GM18858 (cell line): ENCODE measurements around the gene CEP43.

ENCODE experiments used
- ATAC-seq: cut with Tn5 transposase; IDR thresholded peaks from one replicate; pipeline ENCODE4 v1.9.1; 2021; ENCODE audit not compliant: unreplicated experiment

Gene CEP43

DNA sequence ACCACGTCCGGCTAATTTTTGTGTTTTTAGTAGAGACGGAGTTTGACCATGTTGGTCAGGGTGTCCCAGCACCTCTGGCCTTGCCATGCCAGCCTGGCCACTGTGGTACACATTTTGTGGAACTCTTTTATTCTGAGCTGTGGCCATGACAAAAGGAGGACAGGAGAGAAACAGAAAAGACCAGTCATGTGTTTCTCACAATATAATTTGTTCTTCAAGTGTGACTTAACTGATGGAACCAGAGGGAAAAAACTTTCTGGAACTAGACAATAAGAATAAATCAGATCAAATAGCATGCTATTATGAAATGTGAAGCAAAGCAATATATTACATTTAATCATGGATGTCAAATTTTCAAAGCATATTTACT lies 38.6 kb upstream of the CEP43 start:
- ATAC-seq = no peak

DNA sequence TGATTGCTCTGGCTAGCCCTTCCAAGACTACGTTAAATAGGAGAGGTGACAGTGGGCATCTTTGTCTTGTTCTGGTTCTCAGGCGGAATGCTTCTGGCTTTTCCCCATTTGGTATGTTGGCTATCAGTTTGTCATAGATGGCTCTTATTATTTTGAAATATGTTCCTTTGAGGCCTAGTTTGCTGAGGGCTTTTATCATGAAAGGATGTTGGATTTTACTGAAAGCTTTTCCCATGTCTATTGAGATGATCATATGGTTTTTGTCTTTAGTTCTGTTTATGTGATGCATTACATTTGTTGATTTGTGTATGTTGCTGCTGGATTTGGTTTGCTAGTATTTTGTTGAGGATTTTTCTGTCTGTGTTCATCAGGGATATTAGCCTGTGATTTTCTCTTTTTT lies 32.9 kb upstream of the CEP43 start:
- no peak for ATAC-seq

DNA sequence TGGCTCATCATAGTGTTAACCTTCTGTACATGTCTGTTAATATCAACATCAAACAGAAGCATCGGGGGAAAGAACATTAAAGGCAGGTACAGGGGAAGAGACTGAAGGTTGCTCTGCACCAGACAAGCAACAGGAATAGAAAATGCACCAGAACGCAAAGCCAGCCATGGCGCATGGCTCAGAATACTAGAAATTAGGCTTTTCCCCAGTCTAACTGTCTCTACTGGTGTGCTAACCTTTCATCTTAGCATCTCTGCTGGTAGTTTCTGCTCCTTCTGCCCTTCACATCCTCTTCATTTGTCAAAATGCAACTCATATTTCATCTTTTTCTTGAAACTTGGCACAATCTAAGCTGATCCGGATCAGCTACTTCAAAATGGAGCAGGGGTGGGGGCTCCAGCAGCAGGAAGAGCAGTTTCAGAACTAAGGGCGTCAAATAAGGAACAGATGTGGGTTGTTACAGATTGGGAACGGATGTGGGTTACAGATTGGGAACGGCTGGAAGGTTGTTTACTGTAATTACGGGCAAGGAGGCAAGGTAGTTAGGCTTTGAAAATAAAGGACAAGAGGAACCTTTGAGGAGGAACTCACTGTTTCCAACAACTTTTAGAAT lies 29.7 kb upstream of the CEP43 start:
- ATAC-seq = no peak

DNA sequence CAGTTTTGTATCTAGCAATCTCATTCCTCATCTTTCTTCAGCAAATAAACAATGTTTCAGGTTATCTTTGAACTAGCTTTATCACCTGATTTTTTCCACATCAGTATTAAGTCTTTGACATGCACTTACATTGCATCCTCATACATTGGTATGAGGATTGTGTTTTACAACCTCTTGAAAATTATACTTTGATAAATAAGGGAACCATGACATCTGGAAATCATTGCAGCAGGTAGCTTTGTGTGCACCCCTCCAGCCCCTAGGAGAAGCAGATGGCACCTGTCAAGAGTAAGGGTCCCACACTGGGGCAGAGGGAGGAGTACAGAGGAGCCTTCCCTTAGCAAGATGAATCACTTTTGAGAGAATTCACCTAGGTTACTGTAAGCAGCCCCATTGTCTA lies 29.1 kb upstream of the CEP43 start:
- ATAC-seq = no peak

DNA sequence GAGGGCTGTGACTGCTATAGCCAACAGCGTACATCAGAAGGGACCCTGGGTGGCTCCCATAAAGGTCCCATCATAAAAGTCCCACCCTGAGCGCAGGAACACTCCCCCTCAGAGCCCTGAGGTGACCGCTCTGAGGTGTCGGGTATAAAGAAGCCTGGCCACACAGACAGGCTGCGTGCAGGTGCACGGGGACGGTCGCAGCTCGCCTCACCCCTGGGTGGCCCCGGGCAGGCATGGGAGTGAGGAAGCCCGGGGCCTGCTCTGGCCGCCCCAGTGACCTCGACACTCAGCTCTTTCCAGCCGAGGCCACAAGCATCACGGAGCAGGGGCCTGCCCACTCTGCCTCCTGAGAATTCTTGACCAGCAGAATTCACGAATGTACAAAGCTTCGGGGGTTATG lies 28.4 kb upstream of the CEP43 start:
- ATAC-seq = no peak

DNA sequence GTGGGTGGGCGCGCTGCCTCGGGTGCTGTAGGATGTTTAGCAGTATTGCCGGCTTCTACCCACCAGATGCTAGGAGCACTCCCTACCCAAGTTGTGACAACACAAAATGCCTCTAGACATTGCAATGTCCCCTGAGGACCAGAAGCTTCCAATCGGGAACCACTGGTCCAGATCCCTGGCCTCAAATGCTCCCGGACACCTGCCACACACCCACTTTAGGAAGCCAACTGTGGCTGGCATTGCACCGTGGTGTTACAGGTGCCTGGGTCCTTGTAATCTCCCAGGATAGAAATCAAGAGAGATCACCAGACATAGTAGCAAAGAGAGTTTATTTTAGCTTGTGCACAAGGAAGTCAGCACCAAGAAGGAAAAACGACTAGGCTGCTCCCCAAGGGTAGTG lies 27.9 kb upstream of the CEP43 start:
- no peak for ATAC-seq

DNA sequence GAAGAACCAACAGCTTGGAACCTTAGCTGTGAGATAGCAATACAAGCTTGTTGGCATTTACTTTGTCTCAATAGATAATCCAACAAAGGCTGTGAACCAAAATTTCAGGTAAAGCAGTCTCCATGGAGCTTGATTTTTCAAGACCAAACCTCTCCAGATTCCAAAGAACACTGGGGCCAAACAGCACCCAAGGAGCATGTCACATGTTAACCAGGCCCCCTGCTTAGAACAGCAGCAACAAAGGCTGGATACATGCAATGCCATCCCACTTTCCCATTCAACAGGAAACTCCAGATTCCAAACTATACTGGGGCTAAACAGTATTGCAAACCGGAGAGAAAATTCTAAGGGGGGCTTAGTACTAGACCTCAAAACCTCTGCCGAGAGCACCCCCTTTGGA lies 27.1 kb upstream of the CEP43 start:
- no peak for ATAC-seq

DNA sequence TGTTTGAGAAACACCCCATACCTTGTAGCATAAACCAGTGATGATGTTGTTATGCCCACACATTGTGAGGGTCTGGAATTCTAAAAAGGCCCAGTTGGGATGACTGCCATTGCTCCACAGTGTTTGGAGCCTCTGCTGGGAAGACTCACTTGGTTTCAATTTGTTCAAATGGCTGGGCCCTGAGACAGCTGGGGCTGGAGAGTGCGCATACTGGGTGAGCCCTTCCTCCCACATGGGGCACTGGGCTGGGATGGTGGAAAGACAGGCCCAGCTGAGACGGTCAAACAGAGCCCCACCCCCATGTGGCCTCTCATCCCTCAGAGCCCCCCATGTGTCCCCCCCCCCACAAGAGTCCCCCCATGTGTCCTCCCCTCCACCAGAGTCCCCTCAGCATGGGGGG lies 22.6 kb upstream of the CEP43 start:
- no peak for ATAC-seq

DNA sequence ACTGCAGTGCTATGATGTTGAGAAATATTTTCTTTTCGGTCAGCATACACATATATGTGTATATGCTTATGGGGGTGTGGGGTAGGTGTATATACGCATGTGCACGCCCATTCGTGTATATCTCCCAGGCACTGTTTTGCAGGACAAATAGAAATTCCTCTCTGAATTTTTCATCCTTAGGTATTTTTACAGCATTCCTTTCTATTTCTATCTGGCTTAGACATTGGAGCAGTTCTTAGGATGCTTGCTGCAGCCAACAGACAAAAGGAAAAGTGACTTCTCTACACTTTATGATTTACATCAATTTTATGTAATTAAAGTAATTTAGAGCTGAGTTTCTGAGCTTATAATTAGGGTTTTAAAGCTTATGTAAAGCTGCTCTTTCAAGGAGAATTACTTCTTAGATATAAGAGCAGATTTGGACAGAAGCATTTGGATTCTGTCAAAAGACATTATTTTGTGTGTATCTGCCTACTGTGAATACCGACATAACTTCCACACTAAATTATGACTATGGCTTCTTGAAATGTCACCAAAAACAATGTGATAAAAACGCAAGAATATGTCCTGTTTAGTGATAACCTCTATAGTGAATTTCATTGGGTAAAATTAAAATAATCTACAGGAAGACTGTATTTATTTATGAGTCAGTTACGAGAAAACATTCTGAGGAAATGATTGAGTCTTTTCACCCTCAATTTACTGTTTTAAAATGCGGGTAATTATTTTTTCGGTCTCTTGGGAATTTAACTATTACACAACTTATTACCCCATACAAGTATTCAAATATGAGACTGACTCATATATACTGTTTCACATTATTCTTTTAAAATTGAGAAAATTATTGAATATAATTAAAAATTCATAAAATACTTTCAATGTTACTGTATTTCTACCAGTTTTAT lies 21.3 kb upstream of the CEP43 start:
- ATAC-seq = no peak

DNA sequence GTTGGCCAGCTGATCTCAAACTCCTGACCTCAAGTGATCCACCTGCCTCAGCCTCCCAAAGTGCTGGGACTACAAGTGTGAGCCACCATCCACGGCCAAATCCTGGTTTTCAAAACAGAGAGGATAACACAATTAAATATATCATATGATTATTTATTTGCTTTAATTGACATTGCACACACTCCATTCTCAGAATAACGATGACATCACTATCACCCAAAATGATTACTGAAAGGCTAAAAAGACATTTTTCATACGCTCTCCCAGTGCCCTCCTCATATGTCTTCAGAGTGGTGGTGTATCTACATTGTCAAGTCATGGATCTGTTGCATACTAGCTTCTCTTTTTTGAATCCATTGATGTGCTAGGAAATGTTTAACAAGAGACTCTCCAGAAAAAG lies 18.5 kb upstream of the CEP43 start:
- no peak for ATAC-seq

DNA sequence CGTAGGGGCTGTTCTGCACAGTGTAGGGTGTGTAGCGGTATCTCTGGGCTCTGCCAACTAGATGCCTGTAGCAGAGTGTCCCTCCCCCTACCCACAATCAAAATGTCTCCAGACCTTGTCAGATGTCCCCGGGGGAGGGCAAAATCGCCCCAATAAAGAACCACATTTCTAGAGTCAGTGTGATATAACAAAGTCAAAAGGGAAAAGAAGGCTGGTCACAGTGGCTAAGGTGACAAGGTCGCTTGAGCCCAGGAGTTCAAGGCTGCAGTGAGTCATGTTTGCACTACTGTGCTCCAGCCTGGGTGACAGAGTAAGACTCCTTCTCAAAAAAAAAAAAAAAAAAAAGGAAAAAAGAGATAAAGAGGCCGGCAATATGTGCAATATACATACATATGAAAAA lies 11.7 kb upstream of the CEP43 start:
- ATAC-seq = no peak

DNA sequence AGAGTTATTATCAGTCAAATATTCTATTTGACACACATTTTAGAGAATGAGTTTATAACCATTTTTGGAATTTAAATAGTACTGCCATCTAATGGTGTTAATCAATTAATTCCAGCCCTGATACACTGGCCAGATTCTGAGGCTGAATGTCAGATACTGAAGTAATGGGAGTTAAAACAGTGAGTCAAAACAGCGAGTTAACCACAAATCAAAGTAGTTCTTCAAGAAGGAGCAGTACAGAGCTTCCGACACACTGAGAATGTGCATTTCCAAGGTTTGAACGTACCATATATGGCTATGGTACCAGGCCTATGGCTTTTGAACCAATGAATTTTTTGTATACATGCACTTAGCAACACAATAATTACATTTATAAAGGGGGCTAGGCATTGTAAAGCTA lies 11.3 kb upstream of the CEP43 start:
- ATAC-seq = no peak

DNA sequence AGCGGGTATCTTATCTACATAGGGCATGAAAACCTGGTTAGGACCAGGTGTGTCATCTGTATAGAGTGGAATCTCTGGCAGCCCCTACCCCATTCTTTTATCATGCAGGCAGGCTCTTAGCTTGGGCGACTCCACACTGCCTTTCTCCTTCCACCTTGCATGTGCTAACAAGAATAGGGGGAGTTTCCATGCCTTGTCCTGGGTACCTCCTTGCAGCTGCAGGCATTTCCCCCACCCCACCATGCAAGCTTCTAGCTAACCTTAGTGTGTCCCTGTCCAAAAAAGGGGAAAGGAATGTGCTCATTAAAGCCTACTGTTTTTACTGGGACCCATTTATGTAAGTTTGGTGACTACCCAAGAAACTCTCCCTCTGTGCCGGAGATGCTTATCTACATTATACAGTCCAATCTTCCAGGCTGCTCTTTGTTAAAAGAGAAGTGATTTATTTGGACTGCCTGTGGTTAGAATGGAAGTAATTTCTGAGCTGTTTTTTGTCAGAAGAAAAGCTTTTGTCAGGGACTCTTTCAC lies 10.5 kb upstream of the CEP43 start:
- no peak for ATAC-seq

DNA sequence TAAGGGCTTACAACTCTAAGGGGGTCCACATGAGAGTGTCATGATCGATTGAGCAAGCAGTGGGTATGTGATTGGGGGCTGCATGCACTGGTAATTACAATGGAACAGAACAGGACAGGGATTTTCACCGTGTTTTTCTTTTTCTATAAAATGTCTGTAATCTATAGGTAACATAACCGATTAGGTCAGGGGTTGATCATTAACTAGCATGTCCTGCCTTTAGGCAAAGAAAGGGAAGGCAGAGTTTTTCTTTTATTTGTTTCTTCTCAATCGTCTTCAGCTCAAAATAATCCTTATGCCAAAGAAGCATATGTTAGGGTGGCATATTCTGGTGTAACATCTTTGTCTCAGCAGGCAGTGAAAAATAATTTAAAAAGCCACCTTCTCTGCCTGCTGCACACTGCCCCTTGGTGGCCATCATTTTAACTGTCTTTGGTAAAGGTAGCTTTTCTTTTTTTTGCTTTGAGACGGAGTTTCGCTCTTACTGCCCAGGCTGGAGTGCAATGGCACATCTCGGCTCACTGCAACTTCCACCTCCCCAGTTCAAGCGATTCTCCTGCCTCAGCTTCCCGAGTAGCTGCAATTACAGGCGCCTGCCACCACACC lies 9.7 kb upstream of the CEP43 start:
- ATAC-seq = peak; percentile 89

DNA sequence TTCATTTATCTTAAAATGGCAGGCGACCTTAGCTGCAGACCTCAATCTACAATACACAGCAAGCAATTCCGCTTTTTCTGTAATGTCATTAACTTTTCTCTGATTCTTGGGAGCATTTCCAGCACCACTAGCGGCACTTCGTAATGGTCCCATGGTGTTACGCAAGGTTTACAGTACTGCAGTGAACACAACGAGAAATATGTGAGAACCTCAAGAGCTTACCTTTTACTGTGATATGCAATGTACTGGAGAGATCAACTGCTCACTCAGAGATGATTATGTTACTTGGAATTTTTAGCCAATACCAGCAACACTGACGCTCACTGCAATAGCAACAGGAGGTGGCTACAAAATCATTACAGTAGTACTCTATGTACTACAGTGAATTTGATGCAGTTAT lies 2.8 kb upstream of the CEP43 start:
- no peak for ATAC-seq

DNA sequence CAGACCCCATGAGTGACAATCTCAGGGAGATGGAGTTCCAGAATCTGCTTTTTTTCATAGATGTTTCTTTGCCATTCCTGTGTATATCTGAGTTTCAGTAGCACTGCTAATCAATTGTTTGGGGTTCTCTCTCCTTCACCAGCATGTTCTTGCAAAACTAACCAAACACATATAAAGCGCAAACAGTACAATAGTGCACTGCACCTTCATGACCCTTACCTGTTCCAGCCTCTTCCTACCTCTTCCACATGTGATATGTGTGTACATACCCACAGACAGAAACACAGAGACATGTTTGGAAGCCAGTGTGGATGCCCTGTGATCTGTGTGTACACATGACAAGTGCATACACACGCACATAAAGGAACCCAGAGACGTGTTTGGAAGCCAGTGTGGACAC lies 1.8 kb upstream of the CEP43 start:
- ATAC-seq = no peak

DNA sequence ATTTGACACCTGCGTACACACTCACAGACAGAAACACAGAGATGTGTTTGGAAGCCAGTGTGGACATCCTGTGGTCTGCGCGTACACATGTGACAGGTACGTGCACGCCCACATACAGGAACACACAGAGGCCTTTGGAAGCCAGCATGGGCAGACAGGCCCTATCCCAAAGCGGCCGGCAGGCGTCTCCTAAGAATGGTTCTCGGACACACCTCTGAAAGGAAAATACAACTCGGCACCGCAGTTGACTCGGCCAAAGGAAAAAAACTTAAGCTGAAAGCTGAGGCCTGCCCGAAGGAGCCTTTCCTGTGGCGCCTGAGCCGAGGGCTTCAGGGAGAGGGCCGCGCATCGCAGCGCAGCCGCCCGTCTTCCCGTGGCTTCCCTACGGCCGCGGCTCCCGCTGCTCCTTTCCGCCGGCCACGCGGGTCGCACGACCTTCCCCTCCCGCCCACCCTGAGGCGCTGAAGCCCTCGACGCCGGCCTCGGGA lies 1.4 kb upstream of the CEP43 start:
- peak; percentile 28 for ATAC-seq

DNA sequence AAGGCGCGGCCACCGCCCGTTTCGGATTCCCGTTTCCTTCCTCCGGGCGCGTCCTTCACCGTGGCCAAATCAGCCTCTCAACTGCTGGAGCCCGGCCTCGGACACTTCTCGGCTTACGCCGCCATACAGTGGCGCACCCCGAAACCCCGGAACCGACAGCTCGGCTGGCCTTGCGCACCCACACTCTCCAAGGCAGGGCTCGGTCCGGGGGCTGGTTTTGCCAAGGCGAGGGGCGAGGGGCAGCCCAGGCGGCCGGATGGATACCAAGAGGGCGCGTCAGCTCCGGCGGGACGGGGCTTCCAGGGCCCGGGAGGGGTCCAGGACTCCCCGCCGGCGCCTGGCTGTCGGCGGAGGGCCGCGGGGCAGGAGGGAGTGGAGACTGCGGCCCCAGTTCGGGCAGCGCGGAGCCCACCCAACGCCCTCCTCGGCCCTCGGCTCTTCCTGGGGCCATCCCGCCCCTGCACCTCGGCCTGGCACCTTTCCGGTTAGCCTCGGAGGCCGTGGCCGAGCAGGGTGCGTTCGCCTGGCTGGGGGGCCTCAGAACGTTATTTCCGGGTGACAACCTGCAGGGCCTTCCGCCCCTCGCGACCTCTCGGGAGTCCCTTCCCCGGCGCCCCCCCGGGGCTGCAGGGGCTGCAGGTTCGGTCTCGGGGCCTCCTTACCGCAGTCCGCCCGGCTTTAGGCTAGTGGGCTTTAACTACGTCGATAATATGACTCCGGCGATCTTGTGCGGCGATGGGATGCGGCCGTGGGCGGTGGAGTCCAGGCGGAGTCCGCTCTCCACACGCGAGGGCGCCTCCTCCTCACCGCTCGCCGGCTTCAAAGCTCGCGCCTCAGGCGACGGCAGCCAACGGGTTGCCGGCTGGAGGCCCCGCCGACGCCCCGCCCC lies 697 bp upstream of the CEP43 start:
- no peak for ATAC-seq

DNA sequence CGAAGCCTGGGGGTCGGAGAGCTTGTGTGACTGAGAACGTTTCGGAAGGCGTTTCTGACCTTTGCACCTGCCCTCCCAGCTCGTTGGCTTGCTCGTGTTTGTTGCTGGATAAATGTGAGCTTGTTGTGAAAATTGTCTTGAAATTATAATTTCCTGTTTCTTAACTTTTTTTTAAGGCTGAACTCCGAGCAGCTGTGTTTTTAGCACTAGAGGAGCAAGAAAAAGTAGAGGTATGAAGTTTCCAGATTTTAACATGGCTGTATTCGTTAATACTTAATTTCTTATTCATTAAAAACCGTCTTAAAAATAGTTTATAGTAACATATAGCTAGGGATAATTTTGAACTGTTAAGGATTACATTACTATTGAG lies 672 bp downstream of the CEP43 start:
- ATAC-seq = no peak

DNA sequence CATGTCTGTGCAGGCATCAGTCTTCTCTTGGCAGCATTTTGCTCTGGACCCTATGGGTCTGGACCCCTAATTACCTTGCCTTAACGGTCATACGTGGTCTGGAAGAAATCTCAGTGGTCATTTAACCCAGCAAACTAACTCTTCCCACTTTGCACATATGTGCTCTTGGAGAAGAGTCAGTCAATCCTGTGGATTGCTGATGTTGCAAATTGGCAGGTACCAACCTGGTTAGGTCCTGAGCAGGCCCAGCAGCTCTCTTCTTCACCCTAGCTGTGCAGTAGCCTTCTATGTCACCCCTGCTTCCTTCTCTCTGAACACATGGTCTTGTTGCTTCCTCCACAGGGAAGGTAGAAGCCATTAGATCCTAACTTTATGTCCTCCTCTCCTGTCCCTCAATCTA lies 1.6 kb downstream of the CEP43 start:
- ATAC-seq = no peak
